ENCODE data around the gene PGP. TPM values are rescaled to one million over a fixed set of nuclear protein-coding genes. Genes with fewer than 3 reads are reported as not detected.
A peak's percentile ranks its signal among the peaks of the same experiment; 100 is the strongest.
"Not testable (repeated sequence)": the region's sequence is repeated elsewhere in the genome, so short reads cannot be mapped to it uniquely, and the experiment has no call there.

Gene PGP
- total RNA-seq, 1 experiment from 2014 or later = 38.3 TPM

DNA sequence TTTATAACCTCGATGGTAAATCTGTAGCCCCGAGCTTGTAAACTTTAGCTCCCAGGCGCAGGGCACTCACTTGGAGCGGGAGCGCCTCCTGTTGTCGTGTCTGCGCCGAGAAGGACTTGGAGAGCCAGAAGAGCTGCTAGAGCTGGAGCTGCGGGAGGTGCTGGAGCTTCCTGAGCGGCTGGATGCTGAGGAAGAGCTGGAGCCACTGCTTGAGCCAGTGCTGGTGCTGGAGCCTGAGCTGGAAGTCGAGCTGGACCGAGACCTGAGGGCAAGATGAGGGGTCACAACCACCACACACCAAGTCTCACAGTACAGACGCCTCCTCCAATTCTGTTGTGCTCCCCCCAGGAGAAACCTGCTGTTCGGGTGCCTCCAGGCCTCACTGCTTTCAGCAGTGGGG lies 48.4 kb upstream of the PGP start:
- H3K27me3 ChIP-seq (ENCODE audit: insufficient read depth, low read length); H3T11ph ChIP-seq (ENCODE audit: low read length); H3K23ac ChIP-seq (ENCODE audit: insufficient read length, low read depth, low read length); H3K27ac ChIP-seq (ENCODE audit: insufficient read length, low read depth, low read length); H3K27me3 Mint-ChIP-seq (ENCODE audit: low read depth); H3K79me1 ChIP-seq (ENCODE audit: insufficient read depth, low read depth, low read length, poor library complexity, severe bottlenecking); H4K8ac ChIP-seq (replicated peaks; ENCODE audit: insufficient read length, low read depth, low read length); H3K4me3 Mint-ChIP-seq; H3K56ac ChIP-seq (ENCODE audit: insufficient read length, low read depth, low read length); H2BK20ac ChIP-seq (ENCODE audit: low read depth, low read length, poor library complexity, severe bottlenecking); H3K4me2 ChIP-seq (ENCODE audit: insufficient read depth, insufficient read length, low read length); H2AFZ ChIP-seq (ENCODE audit: low read length); H4K91ac ChIP-seq (ENCODE audit: insufficient read length, low read depth, low read length); H2AK5ac ChIP-seq (ENCODE audit: insufficient read length, low read length); H3K9me3 Mint-ChIP-seq; H3K23me2 ChIP-seq (ENCODE audit: insufficient read length, low read depth, low read length, poor library complexity, severe bottlenecking); H4K5ac ChIP-seq (ENCODE audit: insufficient read length, low read depth, low read length); H3K18ac ChIP-seq (ENCODE audit: insufficient read length, low read depth, low read length); H3K4ac ChIP-seq (ENCODE audit: low read depth, low read length); H3K9me3 ChIP-seq (ENCODE audit: control insufficient read depth, low read depth, low read length); H3K14ac ChIP-seq (ENCODE audit: insufficient read depth, low read length); H2BK5ac ChIP-seq (ENCODE audit: insufficient read length, low read length); DNase-seq; H4K20me1 ChIP-seq (ENCODE audit: control insufficient read depth, insufficient read depth, insufficient read length); H2BK15ac ChIP-seq (ENCODE audit: low read depth, low read length); H2BK120ac ChIP-seq (ENCODE audit: low read depth, low read length, poor library complexity, severe bottlenecking); H3K4me1 ChIP-seq (ENCODE audit: insufficient read depth, low read length); H3K9ac ChIP-seq (ENCODE audit: extremely low read depth, insufficient read length, low read length); H2BK12ac ChIP-seq (ENCODE audit: insufficient read length, low read depth, low read length): not testable (repeated sequence)
- peaks cover 19 to 22% of the 10 kb centered on the region in 2 experiments for H3K4me1 Mint-ChIP-seq
- H3K27ac Mint-ChIP-seq = peak overlapping the region in 1 of 3 experiments; percentile 16; a peak in 1 of 7 replicates
- TF ChIP-seq, protein P1, sequence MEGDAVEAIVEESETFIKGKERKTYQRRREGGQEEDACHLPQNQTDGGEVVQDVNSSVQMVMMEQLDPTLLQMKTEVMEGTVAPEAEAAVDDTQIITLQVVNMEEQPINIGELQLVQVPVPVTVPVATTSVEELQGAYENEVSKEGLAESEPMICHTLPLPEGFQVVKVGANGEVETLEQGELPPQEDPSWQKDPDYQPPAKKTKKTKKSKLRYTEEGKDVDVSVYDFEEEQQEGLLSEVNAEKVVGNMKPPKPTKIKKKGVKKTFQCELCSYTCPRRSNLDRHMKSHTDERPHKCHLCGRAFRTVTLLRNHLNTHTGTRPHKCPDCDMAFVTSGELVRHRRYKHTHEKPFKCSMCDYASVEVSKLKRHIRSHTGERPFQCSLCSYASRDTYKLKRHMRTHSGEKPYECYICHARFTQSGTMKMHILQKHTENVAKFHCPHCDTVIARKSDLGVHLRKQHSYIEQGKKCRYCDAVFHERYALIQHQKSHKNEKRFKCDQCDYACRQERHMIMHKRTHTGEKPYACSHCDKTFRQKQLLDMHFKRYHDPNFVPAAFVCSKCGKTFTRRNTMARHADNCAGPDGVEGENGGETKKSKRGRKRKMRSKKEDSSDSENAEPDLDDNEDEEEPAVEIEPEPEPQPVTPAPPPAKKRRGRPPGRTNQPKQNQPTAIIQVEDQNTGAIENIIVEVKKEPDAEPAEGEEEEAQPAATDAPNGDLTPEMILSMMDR (conservative IDR thresholded peaks at IDR 0.05) = peak; percentile 17; the same call in 2 of the 3 replicates
- peaks cover 39% of the 10 kb centered on the region for H3K79me2 ChIP-seq (ENCODE audit: insufficient read depth, low read length)
- no CpG with 5 or more reads among the region's 14 CpGs for WGBS (ENCODE audit: extremely low coverage, insufficient read length, low lambda C conversion rate)
- peaks cover 57 to 89% (median 79%) of the 10 kb centered on the region in 3 experiments for H3K36me3 Mint-ChIP-seq (ENCODE audit: insufficient read depth in 1 of 3, low read depth in 3 of 3)

All from H9 (cell line).